Chondrocyte (in vitro differentiated cells): ENCODE data around the gene TESK2. TPM values are rescaled to one million over a fixed set of nuclear protein-coding genes. Genes with fewer than 3 reads are reported as not detected.

Experiments used
- DNase-seq: peaks from one replicate; pipeline ENCODE4 v3.0.0; 2021; ENCODE audit warnings: mixed read lengths, low spot score
- H3K27ac Mint-ChIP-seq: one replicate; pipeline ENCODE4 v1.8.0; 2021; ENCODE audit warnings: mild to moderate bottlenecking, moderate library complexity, mixed read lengths; ENCODE audit not compliant: unreplicated experiment
- H3K27me3 Mint-ChIP-seq: 2 replicates; pipeline ENCODE4 v1.8.0; 2021; ENCODE audit warnings: low read depth, mixed read lengths
- H3K36me3 Mint-ChIP-seq: 2 replicates; pipeline ENCODE4 v1.8.0; 2021; ENCODE audit warnings: low read depth, mixed read lengths
- H3K4me1 Mint-ChIP-seq: 2 replicates; pipeline ENCODE4 v1.8.0; 2021; ENCODE audit warnings: low read depth, mild to moderate bottlenecking, mixed read lengths
- H3K4me3 Mint-ChIP-seq: one replicate; pipeline ENCODE4 v1.8.0; 2021; ENCODE audit warnings: mild to moderate bottlenecking, moderate library complexity, mixed read lengths; ENCODE audit not compliant: unreplicated experiment
- H3K9me3 Mint-ChIP-seq: 2 replicates; pipeline ENCODE4 v1.8.0; 2021; ENCODE audit warnings: low read depth, mixed read lengths
- CTCF ChIP-seq: fragments of 200-600 bp; sonication (generic); IDR thresholded peaks from 2 replicates; pipeline ENCODE4 v1.5.0; 2021; ENCODE audit warnings: antibody characterized with exemption, mild to moderate bottlenecking, moderate library complexity
- total RNA-seq: library from RNA; stranded (reverse); gene quantifications from 3 replicates; pipeline ENCODE4 v1.2.1, GENCODE V29; 2021

Gene TESK2
- total RNA-seq, 1 donor from 2014 or later, result 1.6 TPM

DNA sequence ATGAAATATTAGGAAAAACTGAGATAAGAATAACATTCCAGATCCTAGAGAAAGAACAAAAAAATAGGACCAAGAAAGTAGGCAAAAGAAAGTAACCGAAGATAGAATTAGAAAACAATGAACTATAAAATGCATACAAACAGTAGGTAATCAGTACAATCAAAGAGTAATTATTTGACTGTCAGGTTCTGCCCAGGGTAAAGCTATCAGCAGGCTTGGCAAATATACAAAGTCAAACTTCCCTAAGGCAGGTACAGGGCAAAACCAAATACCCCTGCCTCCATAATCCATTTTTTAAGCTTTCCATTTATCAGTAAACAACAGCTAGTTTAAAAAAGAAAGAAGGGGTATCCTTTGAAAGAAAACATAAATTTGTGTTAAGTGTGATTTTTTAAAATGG is 44.4 kb downstream of the TESK2 start:
- no peaks in the 10 kb centered on the region for H3K36me3 Mint-ChIP-seq
- H3K9me3 Mint-ChIP-seq, result no peaks in the 10 kb centered on the region
- no peak overlapping the region for H3K27ac Mint-ChIP-seq

DNA sequence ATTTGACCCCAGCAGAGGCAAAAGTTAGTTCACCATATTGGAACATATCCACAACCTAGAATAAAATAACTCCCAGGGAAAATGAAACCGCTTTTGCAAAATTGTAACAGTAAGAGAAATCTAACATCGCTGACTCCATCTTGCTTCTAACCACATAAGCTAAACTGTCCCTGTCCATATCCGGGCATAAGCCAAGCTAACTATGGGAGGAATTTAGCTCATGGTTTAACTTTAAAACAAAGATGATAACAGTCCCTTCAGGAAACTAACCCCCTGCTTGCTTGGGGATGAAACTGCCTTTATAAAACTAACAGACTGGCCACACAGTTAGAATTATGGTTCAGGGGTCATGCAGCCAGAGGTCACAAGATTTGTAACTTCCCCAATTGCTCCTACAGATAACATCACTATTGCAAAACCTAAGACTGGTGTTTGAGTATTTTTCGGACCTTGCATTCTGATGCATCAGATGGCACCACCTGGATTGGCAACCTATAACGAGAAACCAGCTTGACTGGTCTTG is 46.3 kb downstream of the TESK2 start:
- no peak for DNase-seq
- H3K27ac Mint-ChIP-seq, result no peak overlapping the region
- H3K4me3 Mint-ChIP-seq, result no peak overlapping the region
- no peak for TF ChIP-seq CTCF
- no peaks in the 10 kb centered on the region for H3K9me3 Mint-ChIP-seq
- peaks cover 7% of the 10 kb centered on the region for H3K4me1 Mint-ChIP-seq
- no peaks in the 10 kb centered on the region for H3K27me3 Mint-ChIP-seq
- no peaks in the 10 kb centered on the region for H3K36me3 Mint-ChIP-seq

More for the DNA sequence above, 44.4 kb downstream of the TESK2 start:
- TF ChIP-seq CTCF, result no peak
- Mint-ChIP-seq H3K4me3 (no peak overlapping the region), H3K4me1 (peaks cover 7% of the 10 kb centered on the region), H3K27me3 (no peaks in the 10 kb centered on the region)
- DNase-seq, result no peak

- TF ChIP-seq CTCF, result no peak
- Mint-ChIP-seq H3K9me3 (no peaks in the 10 kb centered on the region), H3K4me3 (no peak overlapping the region), H3K27me3 (no peaks in the 10 kb centered on the region), H3K27ac (no peak overlapping the region), H3K36me3 (no peaks in the 10 kb centered on the region), H3K4me1 (peaks cover 7% of the 10 kb centered on the region)
- no peak for DNase-seq
Observed at GRCh38 chr1:45443580-45444446, 47.1 kb downstream of the TESK2 start.

GRCh38 chr1:45442272-45442671 is 48.7 kb downstream of the TESK2 start:
- Mint-ChIP-seq H3K4me3 (no peak overlapping the region), H3K36me3 (no peaks in the 10 kb centered on the region), H3K27me3 (no peaks in the 10 kb centered on the region), H3K27ac (peak overlapping the region; percentile 36), H3K4me1 (peaks cover 7% of the 10 kb centered on the region), H3K9me3 (no peaks in the 10 kb centered on the region)
- DNase-seq, result no peak
- TF ChIP-seq CTCF, result no peak

DNA sequence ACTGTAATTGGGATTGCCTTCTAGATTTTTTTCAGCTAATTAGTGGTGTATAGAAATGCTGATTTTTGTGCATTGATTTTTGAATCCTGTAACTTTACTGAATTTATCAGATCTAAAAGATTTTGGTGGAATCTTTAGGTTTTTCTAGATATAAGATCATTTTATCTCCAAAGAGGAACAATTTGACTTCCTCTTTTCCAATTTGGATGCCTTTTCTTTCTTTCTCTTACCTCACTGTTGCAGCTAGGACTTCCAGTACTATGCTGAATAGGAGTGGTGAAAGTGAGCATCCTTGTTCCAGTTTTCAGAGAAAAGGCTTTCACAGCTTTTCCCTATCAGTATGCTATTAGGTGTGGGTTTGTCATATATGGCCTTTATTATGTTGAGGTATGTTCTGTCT is 53.6 kb downstream of the TESK2 start:
- Mint-ChIP-seq H3K27ac (no peak overlapping the region), H3K27me3 (no peaks in the 10 kb centered on the region), H3K9me3 (no peaks in the 10 kb centered on the region), H3K4me3 (no peak overlapping the region), H3K4me1 (peaks cover 4% of the 10 kb centered on the region), H3K36me3 (no peaks in the 10 kb centered on the region)
- TF ChIP-seq CTCF, result no peak
- DNase-seq, result no peak
